IMR-90 (cell line): ENCODE measurements around the gene NOL4. TPM values are rescaled to one million over a fixed set of nuclear protein-coding genes. Genes with fewer than 3 reads are reported as not detected.
"Not testable (repeated sequence)": the region's sequence is repeated elsewhere in the genome, so short reads cannot be mapped to it uniquely, and the experiment has no call there.

Experiments used
- ATAC-seq: fragments of 200-7000 bp; cut with Tn5 transposase; 2 replicates; pipeline ENCODE4 v1.9.1; 2020; ENCODE audit warnings: low read depth, mild to moderate bottlenecking, moderate library complexity
- BruUV-seq: library from RNA; stranded (reverse); fragments of 400-500 nt; replicated peaks from 2 replicates; lab custom pipeline; 2021; lab: Mats Ljungman, UMichigan
- CTCF ChIA-PET: fragments of 300-600 bp; formaldehyde crosslinking; extraction: SDS; loops from one replicate; lab custom pipeline; 2021; ENCODE audit warnings: antibody characterized with exemption; lab: Yijun Ruan, JAX
- POLR2A ChIA-PET: fragments of 300-600 bp; sonication (Branson Sonifier 250); formaldehyde crosslinking; loops from one replicate; lab custom pipeline; 2022; ENCODE audit warnings: antibody characterized with exemption; ENCODE audit not compliant: unreplicated experiment; lab: Charles Lee
- DNase-seq: peaks from one replicate; pipeline ENCODE4 v3.0.0; 2013
- H2AFZ ChIP-seq: replicated peaks from 2 replicates; pipeline ENCODE3; 2013; ENCODE audit warnings: low read length, mild to moderate bottlenecking; ENCODE audit not compliant: poor library complexity
- H2AK5ac ChIP-seq: 2 replicates; pipeline ENCODE4 v1.6.1; 2013; ENCODE audit warnings: low read depth, low read length, inconsistent platforms
- H2AK9ac ChIP-seq: replicated peaks from 2 replicates; pipeline ENCODE3; 2013; ENCODE audit warnings: mild to moderate bottlenecking, low read depth, low read length, moderate library complexity; ENCODE audit not compliant: poor library complexity
- H2BK120ac ChIP-seq: 2 replicates; pipeline ENCODE4 v1.6.1; 2013; ENCODE audit warnings: low read depth, low read length, inconsistent platforms
- H2BK15ac ChIP-seq: 3 replicates; pipeline ENCODE4 v1.6.1; 2013; ENCODE audit warnings: low read depth, low read length, inconsistent platforms
- H2BK20ac ChIP-seq: 2 replicates; pipeline ENCODE4 v1.6.1; 2013; ENCODE audit warnings: low read depth, mild to moderate bottlenecking, inconsistent platforms, low read length, moderate library complexity
- H2BK5ac ChIP-seq: 2 replicates; pipeline ENCODE4 v1.6.1; 2013; ENCODE audit warnings: mild to moderate bottlenecking, low read depth, low read length, inconsistent platforms; ENCODE audit not compliant: poor library complexity, severe bottlenecking
- H3K14ac ChIP-seq: replicated peaks from 2 replicates; pipeline ENCODE4 v1.6.1; 2013; ENCODE audit warnings: low read depth, low read length, inconsistent platforms
- H3K18ac ChIP-seq: 2 replicates; pipeline ENCODE4 v1.6.1; 2013; ENCODE audit warnings: low read depth, low read length, control low read depth
- H3K23ac ChIP-seq: 2 replicates; pipeline ENCODE4 v1.6.1; 2013; ENCODE audit warnings: low read depth, low read length, inconsistent platforms
- H3K27ac ChIP-seq: 2 replicates; pipeline ENCODE4 v1.5.1; 2013; ENCODE audit warnings: mild to moderate bottlenecking, control low read depth, low read length; ENCODE audit not compliant: insufficient read depth
- H3K27me3 ChIP-seq: 2 replicates; pipeline ENCODE4 v1.6.1; 2013; ENCODE audit warnings: low read length; ENCODE audit not compliant: control insufficient read depth, insufficient read depth
- H3K36me3 ChIP-seq: 2 replicates; pipeline ENCODE4 v1.6.1; 2013; ENCODE audit warnings: low read length, mixed read lengths; ENCODE audit not compliant: control insufficient read depth, insufficient read depth
- H3K4ac ChIP-seq: 2 replicates; pipeline ENCODE4 v1.6.1; 2013; ENCODE audit warnings: low read depth, low read length, inconsistent platforms
- H3K4me1 ChIP-seq: 2 replicates; pipeline ENCODE4 v1.6.1; 2013; ENCODE audit warnings: low read length, mixed read lengths; ENCODE audit not compliant: control insufficient read depth, insufficient read depth
- H3K4me2 ChIP-seq: 2 replicates; pipeline ENCODE4 v1.6.1; 2013; ENCODE audit warnings: low read depth, mild to moderate bottlenecking, control low read depth, low read length, moderate library complexity
- H3K4me3 ChIP-seq: 2 replicates; pipeline ENCODE4 v1.5.1; 2013; ENCODE audit warnings: low read depth, mild to moderate bottlenecking, control low read depth, low read length, moderate library complexity; ENCODE audit not compliant: insufficient read depth
- H3K56ac ChIP-seq: 2 replicates; pipeline ENCODE4 v1.6.1; 2013; ENCODE audit warnings: low read length, inconsistent platforms; ENCODE audit not compliant: insufficient read depth; ENCODE audit errors: extremely low read depth
- H3K79me1 ChIP-seq, 2 experiments: 2 replicates each; pipeline ENCODE4 v1.6.1; 2013; ENCODE audit warnings: low read length in 2 of 2, inconsistent platforms in 1 of 2, low read depth in 1 of 2
- H3K9ac ChIP-seq: 2 replicates; pipeline ENCODE4 v1.6.1; 2013; ENCODE audit warnings: low read depth, low read length, control low read depth
- H3K9me1 ChIP-seq: 2 replicates; pipeline ENCODE4 v1.6.1; 2013; ENCODE audit warnings: low read length, inconsistent platforms; ENCODE audit not compliant: insufficient read depth
- H3K9me3 ChIP-seq: 2 replicates; pipeline ENCODE4 v1.6.1; 2013; ENCODE audit warnings: low read length; ENCODE audit not compliant: control insufficient read depth, insufficient read depth
- H4K20me1 ChIP-seq: 2 replicates; pipeline ENCODE4 v1.6.1; 2013; ENCODE audit warnings: low read length, inconsistent platforms; ENCODE audit not compliant: insufficient read depth
- H4K5ac ChIP-seq: 2 replicates; pipeline ENCODE4 v1.6.1; 2013; ENCODE audit warnings: mild to moderate bottlenecking, low read depth, low read length, control low read depth
- H4K8ac ChIP-seq, 2 experiments: 2 replicates each; pipeline ENCODE4 v1.6.1; 2013; ENCODE audit warnings: low read depth in 2 of 2, low read length in 2 of 2, control low read depth in 1 of 2, inconsistent platforms in 1 of 2
- H4K91ac ChIP-seq: 2 replicates; pipeline ENCODE4 v1.6.1; 2013; ENCODE audit warnings: low read depth, low read length, inconsistent platforms; ENCODE audit not compliant: insufficient read depth
- POLR2A ChIP-seq: IDR thresholded peaks from 2 replicates; pipeline ENCODE4 v1.6.1; 2012; ENCODE audit warnings: mild to moderate bottlenecking, low read depth, low read length
- RCOR1 ChIP-seq: IDR thresholded peaks from 2 replicates; pipeline ENCODE4 v1.6.1; 2012; ENCODE audit warnings: mild to moderate bottlenecking, low read length, improper control_type of control experiment; ENCODE audit not compliant: insufficient replicate concordance
- RFX5 ChIP-seq: IDR thresholded peaks from 2 replicates; pipeline ENCODE4 v1.8.0; 2012; ENCODE audit warnings: low read depth, mild to moderate bottlenecking, low read length, moderate library complexity
- SMC3 ChIP-seq: fragments of 150-350 bp; IDR thresholded peaks from 2 replicates; pipeline ENCODE4 v1.6.1; 2016; ENCODE audit warnings: low read depth, mild to moderate bottlenecking, antibody characterized with exemption, low read length, moderate library complexity
- USF2 ChIP-seq: fragments of 150-350 bp; IDR thresholded peaks from 2 replicates; pipeline ENCODE4 v1.6.1; 2017; ENCODE audit warnings: mild to moderate bottlenecking, antibody characterized with exemption, low read length, low read depth
- WGBS, 2 experiments: methylation state at CpG; one replicate each; pipeline versions ENCODE4 v1.1.5 to v1.1.7; 2013; ENCODE audit warnings: missing lambda C conversion rate in 2 of 2; ENCODE audit not compliant: insufficient read length in 1 of 2; ENCODE audit errors: extremely low coverage in 2 of 2; 5-methylcytosine and 5-hydroxymethylcytosine counted together
- dilution Hi-C: fragments of 300-500 bp; cut with HindIII; formaldehyde crosslinking; loops from one replicate; pipeline ENCODE4 v1.14.3; 2018; ENCODE audit warnings: low sequenced_read_pairs; ENCODE audit not compliant: unreplicated experiment
- in situ Hi-C: fragments of 300-500 bp; cut with MboI; formaldehyde crosslinking; loops from 3 replicates; pipeline ENCODE4 v1.14.3; 2019; ENCODE audit warnings: low sequenced_read_pairs, inconsistent platforms, mixed read lengths
- intact Hi-C: fragments of 100-400 bp; cut with micrococcal nuclease; formaldehyde crosslinking; loops from 2 replicates; pipeline ENCODE4 v1.10.0; 2022
- polyA plus RNA-seq, 3 experiments: library from polyadenylated mRNA; depleted of rRNA; stranded (reverse); fragments of >200 nt; gene quantifications; 2 replicates each; pipeline ENCODE4 v1.2.3, GENCODE V29; 2012; ENCODE audit warnings: low replicate concordance in 1 of 3
- total RNA-seq: library from RNA; depleted of rRNA; stranded (reverse); fragments of >200 nt; gene quantifications from 2 replicates; pipeline ENCODE4 v1.2.3, GENCODE V29; 2012

The NOL4 gene
- total and polyA plus RNA-seq, 2 of the 4 experiments (the other 2 are of a cell fraction), result not detected

- no peak for TF ChIP-seq USF2
- no peak for TF ChIP-seq RFX5
- no peak for TF ChIP-seq POLR2A
- no peak for TF ChIP-seq RCOR1
- no peak for TF ChIP-seq SMC3
Observed at GRCh38 chr18:34224423-34225217, at the start of gene NOL4 (continued).

- H3K56ac ChIP-seq, H2AK9ac ChIP-seq, H3K27me3 ChIP-seq, H3K9me1 ChIP-seq, H2AFZ ChIP-seq, in situ Hi-C loops, H3K14ac ChIP-seq, H2BK20ac ChIP-seq, H4K20me1 ChIP-seq, H3K79me1 ChIP-seq, H3K9ac ChIP-seq, POLR2A ChIA-PET, H3K18ac ChIP-seq, H4K91ac ChIP-seq, H3K9me3 ChIP-seq, H2BK15ac ChIP-seq, BruUV-seq, ATAC-seq, H3K4me1 ChIP-seq, H3K23ac ChIP-seq, CTCF ChIA-PET, H3K4me3 ChIP-seq, dilution Hi-C loops, H4K5ac ChIP-seq, H3K4ac ChIP-seq, H2BK120ac ChIP-seq, H3K36me3 ChIP-seq, H3K27ac ChIP-seq, H2BK5ac ChIP-seq, DNase-seq, H4K8ac ChIP-seq, H3K4me2 ChIP-seq, H2AK5ac ChIP-seq, intact Hi-C loops: not testable (repeated sequence)
- 50% methylated on average over 2 of the region's 2 CpGs; no CpG with 5 or more reads in 1 of the 2 experiments for WGBS, 2 experiments
Observed at GRCh38 chr18:34266029-34266428, 41.3 kb upstream of the NOL4 start.
